ENCODE measurements around the gene KRT74. TPM values are rescaled to one million over a fixed set of nuclear protein-coding genes. Genes with fewer than 3 reads are reported as not detected.

Gene KRT74
- total RNA-seq, 1 donor from 2014 or later: not detected

DNA sequence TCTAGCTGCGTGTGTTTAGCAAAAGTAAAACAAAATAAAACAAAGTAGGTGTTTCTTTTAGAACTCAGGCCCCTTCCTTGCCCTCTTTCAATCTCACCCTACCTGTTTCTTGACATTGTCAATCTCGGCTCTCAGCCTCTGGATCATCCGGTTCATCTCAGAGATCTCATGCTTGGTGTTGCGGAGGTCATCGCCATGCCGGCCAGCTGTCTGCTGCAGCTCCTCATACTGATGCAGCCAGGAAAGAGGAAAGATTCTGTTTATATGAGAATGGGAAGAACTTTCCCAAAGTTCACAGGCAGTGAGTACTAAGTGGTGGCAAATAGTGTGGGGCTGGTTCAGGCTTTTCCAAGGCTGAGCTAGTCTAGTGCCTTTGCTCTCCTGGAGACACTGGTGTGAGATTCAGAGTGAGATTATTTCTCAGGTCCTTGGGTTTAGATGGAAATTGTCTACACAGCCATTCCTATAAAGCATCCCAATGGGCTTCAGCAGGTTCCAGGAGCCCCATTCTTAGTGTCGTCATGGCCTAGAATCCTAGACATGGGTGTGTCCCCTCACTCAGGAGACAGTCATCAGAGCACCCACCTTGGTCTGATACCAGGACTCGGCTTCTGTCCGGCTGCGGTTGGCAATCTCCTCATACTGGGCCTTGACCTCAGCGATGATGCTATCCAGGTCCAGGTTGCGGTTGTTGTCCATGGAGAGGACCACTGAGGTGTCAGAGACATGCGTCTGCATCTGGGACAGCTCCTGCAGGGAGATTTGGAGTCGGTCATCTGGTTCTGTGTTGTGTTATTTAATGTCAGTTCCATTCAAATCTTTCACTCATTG lies 56.4 kb downstream of the KRT74 start:
- H3K9me3 Mint-ChIP-seq: no peaks in the 10 kb centered on the region
- no peaks in the 10 kb centered on the region for H3K27me3 Mint-ChIP-seq
- ATAC-seq (ENCODE audit: low read depth) (no peak), DNase-seq (no peak)
- H3K4me1 Mint-ChIP-seq: no peaks in the 10 kb centered on the region
- H3K4me3 Mint-ChIP-seq: no peak overlapping the region
- intact Hi-C loops (cut with micrococcal nuclease): no loop called here
- ChIA-PET CTCF (no interaction called here), POLR2A (no interaction called here)
- no peak overlapping the region for H3K27ac Mint-ChIP-seq
- H3K36me3 Mint-ChIP-seq (ENCODE audit: low read depth): no peaks in the 10 kb centered on the region
- TF ChIP-seq, protein P1, sequence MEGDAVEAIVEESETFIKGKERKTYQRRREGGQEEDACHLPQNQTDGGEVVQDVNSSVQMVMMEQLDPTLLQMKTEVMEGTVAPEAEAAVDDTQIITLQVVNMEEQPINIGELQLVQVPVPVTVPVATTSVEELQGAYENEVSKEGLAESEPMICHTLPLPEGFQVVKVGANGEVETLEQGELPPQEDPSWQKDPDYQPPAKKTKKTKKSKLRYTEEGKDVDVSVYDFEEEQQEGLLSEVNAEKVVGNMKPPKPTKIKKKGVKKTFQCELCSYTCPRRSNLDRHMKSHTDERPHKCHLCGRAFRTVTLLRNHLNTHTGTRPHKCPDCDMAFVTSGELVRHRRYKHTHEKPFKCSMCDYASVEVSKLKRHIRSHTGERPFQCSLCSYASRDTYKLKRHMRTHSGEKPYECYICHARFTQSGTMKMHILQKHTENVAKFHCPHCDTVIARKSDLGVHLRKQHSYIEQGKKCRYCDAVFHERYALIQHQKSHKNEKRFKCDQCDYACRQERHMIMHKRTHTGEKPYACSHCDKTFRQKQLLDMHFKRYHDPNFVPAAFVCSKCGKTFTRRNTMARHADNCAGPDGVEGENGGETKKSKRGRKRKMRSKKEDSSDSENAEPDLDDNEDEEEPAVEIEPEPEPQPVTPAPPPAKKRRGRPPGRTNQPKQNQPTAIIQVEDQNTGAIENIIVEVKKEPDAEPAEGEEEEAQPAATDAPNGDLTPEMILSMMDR (IDR thresholded peaks at IDR 0.05): no peak

DNA sequence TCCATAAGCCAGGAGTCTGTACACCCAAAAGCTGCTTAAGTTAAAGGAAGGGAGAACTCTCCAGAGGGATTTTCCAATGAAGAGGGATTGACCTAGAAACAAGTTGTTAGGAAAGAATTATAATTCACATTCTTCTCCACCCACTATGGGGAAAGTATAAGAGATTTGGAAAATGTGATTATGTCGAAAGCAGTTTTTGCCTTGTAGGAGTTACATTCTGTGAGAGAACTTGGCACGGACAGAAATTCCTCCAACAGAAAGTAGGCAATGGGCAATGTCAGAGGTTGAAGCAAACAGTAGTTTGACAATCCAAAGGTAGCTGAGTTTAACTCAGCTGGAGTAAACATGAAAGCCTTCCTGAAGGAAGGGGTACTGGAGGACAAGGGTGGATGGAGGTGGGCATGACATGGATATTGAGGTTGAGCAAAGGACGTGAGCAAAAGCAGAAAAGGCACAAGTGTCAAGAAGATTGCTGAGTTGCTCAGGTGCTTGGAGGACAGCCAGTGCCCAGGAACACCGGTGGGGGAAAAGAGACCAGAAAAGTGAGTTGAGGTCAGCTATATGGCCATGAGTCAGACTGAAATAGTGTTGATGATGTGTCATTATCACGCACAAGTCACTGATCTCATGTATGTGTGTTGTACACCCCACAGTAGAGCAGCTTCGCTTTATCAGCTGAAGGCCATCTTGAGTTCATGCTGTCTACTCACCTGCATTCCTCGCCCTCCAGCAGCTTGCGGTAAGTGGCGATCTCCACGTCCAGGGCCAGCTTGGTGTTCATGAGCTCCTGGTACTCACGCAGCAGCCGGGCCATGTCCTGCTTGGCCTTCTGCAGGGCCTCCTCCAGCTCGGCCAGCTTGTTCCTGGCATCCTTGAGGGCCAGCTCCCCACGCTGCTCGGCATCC lies 57.5 kb downstream of the KRT74 start:
- POLR2A ChIA-PET: no interaction called here
- Mint-ChIP-seq H3K27ac (no peak overlapping the region), H3K27me3 (no peaks in the 10 kb centered on the region), H3K9me3 (peaks cover 2% of the 10 kb centered on the region), H3K36me3 (ENCODE audit: low read depth) (no peaks in the 10 kb centered on the region), H3K4me1 (no peaks in the 10 kb centered on the region), H3K4me3 (no peak overlapping the region)
- CTCF ChIA-PET: no interaction called here
- intact Hi-C loops (cut with micrococcal nuclease): no loop called here
- no peak for DNase-seq
- TF ChIP-seq, protein P1 (IDR thresholded peaks at IDR 0.05): no peak
- no peak for ATAC-seq (ENCODE audit: low read depth)

Other genes starting within 250 kb of the KRT74 start
- not detected in 2 replicates for gene KRT85, start 206.4 kb downstream of the KRT74 start, total RNA-seq
- not detected in 2 replicates for gene KRT84, start 188.2 kb downstream of the KRT74 start, total RNA-seq
- gene KRT82, start 167.5 kb downstream of the KRT74 start, total RNA-seq: not detected in 2 replicates
- not detected in 2 replicates for gene KRT75, start 139.5 kb downstream of the KRT74 start, total RNA-seq
- gene KRT6B, start 121.7 kb downstream of the KRT74 start, total RNA-seq: not detected in 2 replicates
- not detected in 2 replicates for gene KRT6C, start 100.0 kb downstream of the KRT74 start, total RNA-seq
- not detected in 2 replicates for gene KRT6A, start 80.6 kb downstream of the KRT74 start, total RNA-seq
- not detected in 2 replicates for gene KRT5, start 53.4 kb downstream of the KRT74 start, total RNA-seq
- gene KRT71, start 20.7 kb downstream of the KRT74 start, total RNA-seq: not detected in 2 replicates
- not detected in 2 replicates for gene KRT72, start 27.6 kb upstream of the KRT74 start, total RNA-seq
- not detected in 2 replicates for gene KRT73, start 44.7 kb upstream of the KRT74 start, total RNA-seq
- gene KRT2, start 78.4 kb upstream of the KRT74 start, total RNA-seq: not detected in 2 replicates
- not detected in 2 replicates for gene KRT1, start 106.6 kb upstream of the KRT74 start, total RNA-seq
- not detected in 2 replicates for gene KRT77, start 129.7 kb upstream of the KRT74 start, total RNA-seq
- not detected in 2 replicates for gene KRT76, start 203.5 kb upstream of the KRT74 start, total RNA-seq
- not detected in 2 replicates for gene KRT3, start 222.3 kb upstream of the KRT74 start, total RNA-seq
- not detected in 2 replicates for gene KRT4, start 240.3 kb upstream of the KRT74 start, total RNA-seq